Rectal smooth muscle tissue (tissue), 1 donor: Measurements from ENCODE around the gene ACTA2.

Experiments
- H3K27ac ChIP-seq: one replicate; pipeline ENCODE4 v1.7.0; 2013; ENCODE audit warnings: low read depth, low read length, inconsistent platforms
- H3K27me3 ChIP-seq: one replicate; pipeline ENCODE4 v1.7.0; 2013; ENCODE audit warnings: low read length; ENCODE audit not compliant: control insufficient read depth, insufficient read depth
- H3K36me3 ChIP-seq: one replicate; pipeline ENCODE4 v1.7.0; 2013; ENCODE audit warnings: low read length; ENCODE audit not compliant: control insufficient read depth, insufficient read depth
- H3K4me1 ChIP-seq: one replicate; pipeline ENCODE4 v1.7.0; 2013; ENCODE audit warnings: low read length; ENCODE audit not compliant: control insufficient read depth, insufficient read depth
- H3K4me3 ChIP-seq: one replicate; pipeline ENCODE4 v1.7.0; 2013; ENCODE audit warnings: low read length
- H3K9ac ChIP-seq: one replicate; pipeline ENCODE4 v1.7.0; 2013; ENCODE audit warnings: low read length

ACTA2 gene

DNA sequence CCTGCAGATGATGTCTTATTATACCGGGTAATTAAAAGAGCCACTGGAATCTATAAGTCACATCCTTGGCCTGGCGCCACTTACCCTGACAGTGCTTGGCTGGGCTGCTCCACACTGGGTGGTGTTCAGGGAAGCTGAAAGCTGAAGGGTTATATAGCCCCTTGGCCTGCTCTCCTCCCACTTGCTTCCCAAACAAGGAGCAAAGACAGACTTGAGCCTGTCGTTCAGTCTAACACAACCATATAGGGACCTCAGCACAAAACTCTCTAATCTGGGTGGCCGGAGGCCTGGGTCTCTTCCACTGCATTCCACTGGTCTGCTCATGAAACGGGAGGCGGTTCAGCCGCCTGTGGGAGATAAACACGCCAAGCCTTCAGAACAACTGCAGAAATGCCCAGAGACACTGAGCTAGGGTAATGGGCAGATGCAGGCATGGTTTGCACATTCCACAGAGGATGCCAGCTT is at the start of gene ACTA2:
ACTA2 (minus strand) TSS at position 127 of the 465 bp plus-strand sequence. CDS start 3,843 bp downstream, outside the sequence.
- Histone ChIP-seq H3K9ac (peak within 1 kb of the TSS; percentile 45), H3K27ac (peak within 1 kb of the TSS; percentile 99), H3K4me3 (peak within 1 kb of the TSS; percentile 74)

DNA sequence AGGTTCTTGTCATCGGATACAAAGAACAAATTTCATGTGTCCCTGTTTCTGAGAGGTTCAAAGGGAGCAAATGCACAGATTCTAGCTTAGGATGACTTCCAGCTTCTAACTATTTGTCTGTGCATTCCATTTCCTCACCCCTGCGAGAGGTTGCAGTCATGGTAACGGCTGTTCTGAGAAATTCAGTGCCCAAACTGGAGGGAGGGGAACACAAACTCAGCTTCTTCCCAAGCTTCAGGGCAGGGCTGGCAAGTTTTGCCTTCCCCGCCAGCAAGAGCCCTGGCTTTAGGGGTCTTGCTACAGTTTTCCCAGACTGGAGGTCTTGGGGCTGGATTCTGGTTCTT is 49.1 kb upstream of the ACTA2 start:
- H3K9ac ChIP-seq: no peak overlapping the region
- H3K27me3 ChIP-seq: no peaks in the 10 kb centered on the region
- peaks cover 9% of the 10 kb centered on the region for H3K4me1 ChIP-seq
- peak overlapping the region; percentile 6 for H3K4me3 ChIP-seq
- peaks cover 3% of the 10 kb centered on the region for H3K36me3 ChIP-seq
- H3K27ac ChIP-seq: peak overlapping the region; percentile 15

More for the DNA sequence above, at the start of gene ACTA2:
- Histone ChIP-seq H3K4me1 (peaks cover 25% of the 10 kb centered on the region), H3K36me3 (no peaks in the 10 kb centered on the region), H3K27me3 (no peaks in the 10 kb centered on the region)

DNA sequence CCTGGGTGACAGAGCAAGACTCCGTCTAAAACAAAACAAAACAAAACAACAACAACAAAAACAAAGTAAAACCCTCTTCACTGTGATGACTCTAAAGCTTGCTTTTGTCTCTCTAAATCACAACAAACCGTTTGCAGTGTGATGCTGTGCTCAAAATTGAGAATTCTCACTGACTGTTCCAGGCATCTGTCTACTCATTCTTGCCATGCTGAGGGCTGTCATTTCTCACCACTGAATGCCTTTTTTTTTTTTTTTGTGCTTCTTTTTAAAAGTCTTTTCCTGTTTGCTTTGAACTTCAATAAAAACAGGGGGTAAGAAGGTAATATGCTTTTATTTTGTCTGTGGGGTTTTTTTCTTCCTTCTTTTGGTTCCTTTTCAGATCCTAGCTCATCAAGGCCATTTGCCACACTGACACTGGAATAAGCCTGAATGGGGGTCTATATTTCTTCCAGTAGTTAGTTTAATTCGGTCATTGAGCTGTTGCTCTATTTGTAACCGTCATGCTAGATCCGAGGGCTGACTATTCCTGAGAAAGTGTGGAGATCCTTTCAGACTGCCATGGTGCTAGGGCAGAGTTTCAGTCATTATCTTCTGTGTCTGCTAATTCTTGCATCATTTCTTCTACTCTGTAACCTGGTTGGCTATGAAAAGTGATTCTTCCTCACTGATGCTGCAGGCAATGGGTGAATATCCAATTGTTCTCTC is 48.6 kb upstream of the ACTA2 start:
- peak overlapping the region; percentile 29 for H3K27ac ChIP-seq
- peaks cover 9% of the 10 kb centered on the region for H3K4me1 ChIP-seq
- no peaks in the 10 kb centered on the region for H3K27me3 ChIP-seq
- H3K9ac ChIP-seq: no peak overlapping the region
- peak overlapping the region; percentile 46 for H3K4me3 ChIP-seq
- H3K36me3 ChIP-seq: peaks cover 3% of the 10 kb centered on the region

DNA sequence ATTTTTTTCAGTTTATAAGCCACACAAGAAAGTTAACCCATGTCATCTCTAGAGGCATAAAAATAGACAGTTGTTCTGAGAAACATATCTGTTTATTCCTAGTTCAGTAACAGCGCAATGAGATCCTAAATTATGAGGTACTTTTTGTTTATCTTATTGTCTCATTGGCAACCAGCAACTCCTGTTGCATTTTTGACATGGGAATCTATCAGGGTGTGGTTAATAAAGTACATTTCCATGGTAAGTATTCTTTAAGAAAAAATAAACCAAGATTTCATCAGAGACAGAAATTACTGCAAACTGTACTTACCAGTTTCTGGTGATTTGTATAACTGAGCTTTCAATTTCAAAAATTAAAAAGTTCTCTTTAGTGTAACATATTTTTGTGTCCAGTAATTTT is 47.1 kb upstream of the ACTA2 start:
- H3K4me3 ChIP-seq: no peak overlapping the region
- H3K36me3 ChIP-seq: peaks cover 2% of the 10 kb centered on the region
- H3K27ac ChIP-seq: no peak overlapping the region
- H3K4me1 ChIP-seq: peaks cover 9% of the 10 kb centered on the region
- no peak overlapping the region for H3K9ac ChIP-seq
- H3K27me3 ChIP-seq: no peaks in the 10 kb centered on the region

DNA sequence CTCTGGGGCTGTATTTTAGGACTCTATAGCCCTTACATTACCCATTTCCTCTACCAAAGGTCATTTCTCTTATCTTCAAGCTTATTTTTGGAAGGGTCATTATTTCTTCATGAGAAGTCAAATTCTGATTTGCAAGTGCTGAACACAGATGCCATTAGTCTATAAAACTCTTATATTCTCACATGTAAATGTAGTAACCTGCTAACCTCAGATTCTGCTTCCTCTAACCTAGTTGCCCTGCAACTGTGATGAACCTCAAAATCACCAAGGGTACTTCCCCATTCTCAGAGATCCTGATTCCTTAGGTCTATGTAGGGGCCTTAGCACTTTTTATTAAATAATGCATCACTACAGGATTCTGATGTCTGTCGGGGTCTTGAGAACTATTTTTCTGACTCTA is 44.4 kb upstream of the ACTA2 start:
- Histone ChIP-seq H3K4me1 (peaks cover 8% of the 10 kb centered on the region), H3K4me3 (no peak overlapping the region), H3K36me3 (no peaks in the 10 kb centered on the region), H3K9ac (no peak overlapping the region), H3K27ac (no peak overlapping the region), H3K27me3 (no peaks in the 10 kb centered on the region)

DNA sequence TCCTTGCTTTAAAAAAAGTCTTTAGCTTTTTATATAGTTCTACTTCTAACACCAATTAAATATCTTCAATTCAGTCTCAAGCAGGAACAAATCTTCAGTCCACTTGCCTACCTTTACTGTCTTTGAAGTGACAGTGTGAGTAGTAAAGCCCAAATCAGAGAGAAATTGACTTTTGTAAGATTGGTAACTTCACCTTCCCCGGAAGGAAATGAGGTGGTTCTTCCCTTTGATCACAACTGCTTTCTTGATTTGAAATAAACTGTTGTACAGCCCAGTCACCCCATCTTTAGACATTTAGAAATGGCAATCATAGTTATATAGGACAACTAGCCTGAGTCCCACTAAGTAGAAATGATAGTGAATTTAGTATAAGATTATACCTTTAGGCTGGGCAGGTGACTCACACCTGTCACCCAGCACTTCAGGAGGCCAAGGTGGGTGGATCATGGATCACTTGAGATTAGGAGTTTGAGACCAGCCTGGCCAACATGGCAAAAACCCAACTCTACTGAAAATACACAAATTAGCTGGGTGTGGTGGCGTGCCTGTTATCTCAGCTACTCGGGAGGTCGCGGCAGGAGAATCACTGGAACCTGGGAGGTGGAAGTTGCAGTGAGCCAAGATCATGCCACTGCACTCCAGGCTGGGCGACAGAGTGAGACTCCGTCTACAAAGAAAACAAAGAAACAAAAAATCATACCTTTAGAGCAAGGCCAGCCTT is 42.7 kb upstream of the ACTA2 start:
- no peak overlapping the region for H3K27ac ChIP-seq
- no peaks in the 10 kb centered on the region for H3K27me3 ChIP-seq
- H3K36me3 ChIP-seq: no peaks in the 10 kb centered on the region
- no peak overlapping the region for H3K9ac ChIP-seq
- H3K4me1 ChIP-seq: peaks cover 2% of the 10 kb centered on the region
- H3K4me3 ChIP-seq: peak overlapping the region; percentile 13

DNA sequence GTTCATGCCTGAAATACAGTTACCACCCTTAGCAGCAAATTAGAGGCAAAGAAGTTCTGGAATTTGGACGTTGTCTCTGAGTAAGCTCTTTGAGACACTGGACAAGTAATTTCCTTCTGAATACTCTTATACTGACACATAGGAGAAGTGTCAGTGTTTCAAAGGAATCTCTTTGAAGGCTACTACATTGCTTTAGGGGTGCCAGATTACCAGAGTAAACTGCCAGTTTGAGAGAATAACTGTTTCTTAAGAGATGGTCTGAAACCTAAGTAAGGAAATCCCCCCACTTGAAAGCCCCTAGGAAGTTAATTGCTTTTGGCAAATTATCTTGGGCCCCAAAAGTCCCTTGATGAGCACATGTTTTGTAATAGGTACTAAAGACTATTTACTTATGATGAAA is 41.4 kb upstream of the ACTA2 start:
- Histone ChIP-seq H3K36me3 (no peaks in the 10 kb centered on the region), H3K4me1 (peaks cover 4% of the 10 kb centered on the region), H3K9ac (no peak overlapping the region), H3K27me3 (no peaks in the 10 kb centered on the region), H3K27ac (no peak overlapping the region), H3K4me3 (no peak overlapping the region)

DNA sequence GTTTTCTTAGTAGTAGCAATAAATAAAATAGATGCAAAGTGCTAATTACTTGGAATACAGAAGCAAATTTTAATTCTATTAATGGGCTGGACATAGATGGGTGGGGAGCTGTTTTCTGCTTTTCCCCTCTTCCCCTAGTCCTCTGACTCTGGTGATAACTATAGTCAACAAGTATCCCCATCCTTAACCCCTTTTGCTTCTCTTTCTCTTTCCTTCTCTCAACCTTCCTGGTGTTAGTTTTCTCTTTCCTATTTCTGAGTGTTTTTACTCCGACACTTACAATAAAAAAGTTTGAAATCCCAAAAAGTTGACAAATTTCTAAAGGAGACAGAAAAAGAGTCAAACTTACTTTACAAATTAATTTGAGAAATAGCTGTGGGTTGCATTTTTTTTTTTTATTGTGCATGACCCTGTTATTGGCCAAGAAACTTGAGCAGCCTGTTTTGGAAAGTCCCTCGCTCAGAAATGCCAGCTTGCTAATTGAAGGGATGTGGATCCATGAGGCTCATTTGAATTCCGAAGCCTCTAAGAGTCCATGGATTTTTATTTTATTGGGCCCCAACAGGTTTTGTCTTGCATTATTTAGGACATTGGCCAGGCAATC is 40.5 kb upstream of the ACTA2 start:
- Histone ChIP-seq H3K36me3 (no peaks in the 10 kb centered on the region), H3K27ac (peak overlapping the region; percentile 37), H3K4me3 (peak overlapping the region; percentile 98), H3K9ac (no peak overlapping the region), H3K27me3 (no peaks in the 10 kb centered on the region), H3K4me1 (peaks cover 4% of the 10 kb centered on the region)

DNA sequence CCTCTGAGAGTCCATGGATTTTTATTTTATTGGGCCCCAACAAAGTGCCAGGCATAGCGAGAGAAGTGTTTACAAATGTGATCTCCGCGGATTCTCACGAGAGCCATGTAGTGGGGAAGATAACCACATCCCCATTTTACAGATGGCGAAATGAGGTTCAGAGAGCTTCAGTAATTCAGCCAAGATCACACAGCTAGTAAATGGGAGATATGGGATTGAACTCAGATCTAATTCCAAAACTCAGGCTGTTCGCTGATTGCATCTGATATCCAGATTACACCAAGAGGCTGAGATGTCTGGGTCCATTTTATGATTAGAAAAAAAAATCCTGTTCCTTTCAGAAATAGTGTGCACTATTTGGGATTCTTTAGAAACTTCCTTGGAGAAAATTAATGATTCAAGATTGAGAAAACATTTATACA is 39.3 kb upstream of the ACTA2 start:
- Histone ChIP-seq H3K9ac (peak overlapping the region; percentile 80), H3K27me3 (no peaks in the 10 kb centered on the region), H3K4me1 (peaks cover 4% of the 10 kb centered on the region), H3K4me3 (peak overlapping the region; percentile 98), H3K36me3 (no peaks in the 10 kb centered on the region), H3K27ac (peak overlapping the region; percentile 93)

DNA sequence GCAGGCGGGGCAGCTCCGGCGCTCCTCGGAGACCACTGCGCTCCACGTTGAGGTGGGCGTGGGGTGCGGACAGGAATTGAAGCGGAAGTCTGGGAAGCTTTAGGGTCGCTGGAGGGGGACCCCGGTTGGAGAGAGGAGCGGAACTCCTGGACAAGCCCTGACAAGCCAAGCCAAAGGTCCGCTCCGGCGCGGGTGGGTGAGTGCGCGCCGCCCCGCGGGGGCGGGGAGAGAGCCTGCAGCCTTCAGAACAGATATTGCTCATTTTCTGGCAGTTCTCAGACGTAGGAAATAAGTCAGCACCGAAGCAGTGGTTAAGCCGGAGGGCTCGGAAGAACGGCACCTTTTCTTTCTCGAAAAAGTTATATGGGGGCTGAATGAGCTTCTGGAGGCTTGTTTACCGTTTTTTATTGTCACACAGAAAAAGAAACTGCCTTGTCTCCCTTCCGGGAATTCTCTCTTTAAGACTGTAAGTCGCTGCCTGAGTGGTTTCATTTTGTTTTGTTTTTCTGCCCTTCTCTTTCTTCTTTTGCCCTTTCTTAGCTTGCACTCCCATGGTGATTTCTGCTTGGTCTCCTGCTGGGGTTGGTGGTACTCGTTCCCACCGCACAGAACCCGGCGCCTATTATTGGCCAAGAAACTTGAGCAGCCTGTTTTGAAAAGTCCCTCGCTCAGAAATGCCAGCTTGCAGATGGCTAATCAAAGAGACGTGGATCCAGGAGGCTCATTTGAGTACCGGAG is 38.8 kb upstream of the ACTA2 start:
- Histone ChIP-seq H3K4me3 (peak overlapping the region; percentile 98), H3K27me3 (no peaks in the 10 kb centered on the region), H3K4me1 (peaks cover 9% of the 10 kb centered on the region), H3K36me3 (no peaks in the 10 kb centered on the region), H3K27ac (peak overlapping the region; percentile 93), H3K9ac (peak overlapping the region; percentile 80)

DNA sequence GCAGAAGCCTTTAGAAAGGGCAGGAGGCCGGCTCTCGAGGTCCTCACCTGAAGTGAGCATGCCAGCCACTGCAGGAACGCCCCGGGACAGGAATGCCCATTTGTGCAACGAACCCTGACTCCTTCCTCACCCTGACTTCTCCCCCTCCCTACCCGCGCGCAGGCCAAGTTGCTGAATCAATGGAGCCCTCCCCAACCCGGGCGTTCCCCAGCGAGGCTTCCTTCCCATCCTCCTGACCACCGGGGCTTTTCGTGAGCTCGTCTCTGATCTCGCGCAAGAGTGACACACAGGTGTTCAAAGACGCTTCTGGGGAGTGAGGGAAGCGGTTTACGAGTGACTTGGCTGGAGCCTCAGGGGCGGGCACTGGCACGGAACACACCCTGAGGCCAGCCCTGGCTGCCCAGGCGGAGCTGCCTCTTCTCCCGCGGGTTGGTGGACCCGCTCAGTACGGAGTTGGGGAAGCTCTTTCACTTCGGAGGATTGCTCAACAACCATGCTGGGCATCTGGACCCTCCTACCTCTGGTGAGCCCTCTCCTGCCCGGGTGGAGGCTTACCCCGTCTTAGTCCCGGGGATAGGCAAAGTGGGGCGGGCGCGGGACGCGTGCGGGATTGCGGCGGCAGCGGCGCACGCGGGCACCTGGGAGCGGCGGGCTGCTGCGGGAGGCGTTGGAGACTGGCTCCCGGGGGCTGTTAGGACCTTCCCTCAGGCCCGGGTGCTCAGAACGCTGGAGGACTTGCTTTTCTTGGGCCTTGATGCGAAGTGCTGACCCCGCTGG is 38.0 kb upstream of the ACTA2 start, which contains the start of gene FAS:
FAS (plus strand) TSS at position 415 of the 777 bp plus-strand sequence; CDS start at position 494, 79 bp downstream.
- peak within 1 kb of the TSS; percentile 93 for H3K27ac ChIP-seq
- H3K36me3 ChIP-seq: no peaks in the 10 kb centered on the region
- peaks cover 11% of the 10 kb centered on the region for H3K4me1 ChIP-seq
- H3K4me3 ChIP-seq: peak within 1 kb of the TSS; percentile 98
- no peaks in the 10 kb centered on the region for H3K27me3 ChIP-seq
- peak within 1 kb of the TSS; percentile 80 for H3K9ac ChIP-seq
